HG02623 (cell line): ENCODE data around the gene PDSS2.
"Not testable (repeated sequence)": the region's sequence is repeated elsewhere in the genome, so short reads cannot be mapped to it uniquely, and the experiment has no call there.

Source experiments
- ATAC-seq: cut with Tn5 transposase; IDR thresholded peaks from one replicate; pipeline ENCODE4 v1.9.1; 2021; ENCODE audit warnings: moderate library complexity; ENCODE audit not compliant: unreplicated experiment

The PDSS2 gene

DNA sequence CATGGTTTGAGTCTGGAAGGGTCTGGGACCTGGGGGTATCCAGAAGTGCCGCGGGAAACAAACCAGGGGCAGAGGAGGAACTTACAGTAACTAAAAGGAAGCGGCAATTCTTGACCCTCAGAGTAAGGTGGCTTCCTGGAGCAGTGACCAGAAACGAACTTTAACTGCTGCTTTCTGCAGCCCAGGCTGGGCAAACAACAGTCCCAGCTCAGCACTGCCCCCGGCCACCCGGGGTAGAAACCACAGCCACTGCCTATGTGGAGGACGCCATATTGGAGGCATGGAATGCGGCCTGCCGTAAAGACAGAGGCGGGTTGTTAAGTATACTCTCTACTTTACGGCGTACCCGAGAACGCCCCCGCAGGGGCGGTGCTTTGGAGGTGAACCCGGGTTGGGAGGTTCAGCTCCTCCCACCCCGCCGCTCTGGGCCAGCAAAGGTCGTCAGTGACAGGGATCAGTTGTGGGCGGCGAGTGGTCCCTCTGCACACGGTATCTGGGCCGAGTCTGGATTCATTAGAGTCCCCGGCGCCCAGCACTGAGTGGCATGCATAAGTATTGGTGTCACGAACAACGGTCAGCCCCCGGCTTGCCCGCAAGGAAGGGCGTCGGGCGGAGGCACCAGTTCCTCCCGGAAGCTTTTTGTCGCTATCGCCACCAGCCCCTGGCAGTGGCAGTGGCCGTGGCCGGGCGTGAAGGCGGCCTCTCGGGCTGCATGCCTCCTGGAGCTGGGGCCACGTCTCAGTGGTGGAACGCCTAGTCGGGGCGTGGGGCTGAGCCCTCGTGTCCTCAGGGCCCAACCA is at the start of gene PDSS2:
TSS of gene PDSS2 (minus strand) at position 282 of the 800 bp plus-strand sequence. CDS start at position 3, 279 bp downstream.
- ATAC-seq: peak; percentile 91

- ATAC-seq: no peak
Measured at GRCh38 chr6:107506145-107506544, 46.8 kb upstream of the PDSS2 start.

- no peak for ATAC-seq
Measured at GRCh38 chr6:107504270-107505026, 45.1 kb upstream of the PDSS2 start.

DNA sequence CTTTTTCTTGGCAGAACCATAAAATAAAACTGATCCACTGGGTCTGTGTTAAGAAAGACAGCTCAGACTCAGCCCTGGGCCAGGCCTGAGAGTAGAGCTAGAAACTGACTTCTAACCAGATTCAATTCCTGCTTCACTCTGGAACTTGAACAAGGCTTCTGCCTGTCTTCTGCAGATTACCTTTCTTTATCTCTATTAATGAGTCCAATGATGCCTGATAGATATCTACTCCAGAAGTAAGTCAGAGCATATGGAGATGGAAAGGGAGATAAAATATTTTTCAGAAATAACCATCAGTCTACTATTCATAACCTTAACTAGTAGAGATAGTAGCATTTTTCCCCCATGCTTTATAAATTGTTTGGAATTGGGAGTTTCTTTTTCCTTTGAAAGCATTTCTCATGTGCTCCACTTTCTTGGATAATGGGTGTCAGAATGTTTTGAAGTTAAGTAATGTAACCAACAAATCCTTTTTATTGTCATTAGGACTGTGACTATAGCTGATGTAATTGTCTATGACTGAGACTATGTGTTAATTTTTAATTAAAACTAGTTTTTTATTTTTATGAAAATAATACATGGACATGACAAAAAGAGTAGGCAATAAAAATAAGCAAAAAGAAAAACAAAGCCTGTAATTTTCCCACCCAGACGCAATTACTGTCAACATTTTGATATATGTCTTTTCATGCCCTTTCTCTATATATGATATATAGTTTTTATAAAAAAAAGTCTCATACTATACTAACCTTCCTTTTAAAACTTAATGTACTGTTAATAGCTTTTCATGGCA is 37.7 kb upstream of the PDSS2 start:
- ATAC-seq: no peak

- ATAC-seq: no peak
Measured at GRCh38 chr6:107495971-107496370, 36.6 kb upstream of the PDSS2 start.

- ATAC-seq: no peak
Measured at GRCh38 chr6:107495196-107495643, 35.9 kb upstream of the PDSS2 start.

GRCh38 chr6:107493158-107494057 is 34.0 kb upstream of the PDSS2 start:
- no peak for ATAC-seq

DNA sequence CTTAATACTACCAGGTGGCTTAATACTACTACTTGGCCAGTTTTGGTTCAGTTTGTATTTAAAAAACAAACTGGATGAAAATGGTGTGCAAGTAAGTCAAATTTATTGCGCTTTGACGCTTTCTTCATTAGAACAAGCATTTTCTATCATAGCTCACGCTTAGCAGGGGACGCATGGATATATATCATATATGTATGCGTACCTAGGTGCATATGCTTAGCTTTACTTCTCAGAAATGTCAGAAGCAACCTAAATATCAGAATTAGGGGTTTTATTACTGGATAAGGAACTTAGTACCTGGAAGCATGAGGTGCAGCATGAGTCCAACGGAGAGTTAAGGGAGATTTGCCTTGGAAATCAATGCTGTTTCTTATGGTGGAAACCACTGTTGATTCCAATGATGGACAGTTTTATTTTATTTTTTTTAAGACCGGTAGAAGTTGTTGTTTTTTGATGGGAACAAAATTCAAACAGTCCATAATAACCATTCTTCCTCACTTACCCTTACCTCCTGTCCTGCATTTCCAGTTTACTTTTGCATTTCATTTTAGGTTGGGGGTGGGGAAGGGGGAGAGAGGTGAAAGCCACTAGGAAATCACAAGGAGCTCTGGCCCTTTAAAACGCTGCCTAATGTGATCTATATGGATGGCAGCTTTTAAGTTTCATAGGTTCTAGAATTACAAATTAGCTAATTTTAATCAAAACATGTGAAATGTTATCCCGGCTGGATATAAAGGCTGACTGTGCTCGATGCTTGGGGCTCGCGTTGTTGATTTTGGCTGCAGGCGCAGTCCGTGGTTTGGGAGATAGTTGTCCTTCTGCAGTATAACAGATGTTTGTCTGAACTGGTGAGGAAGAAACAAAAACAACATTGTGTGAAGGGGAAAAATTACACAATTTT is 32.6 kb upstream of the PDSS2 start:
- no peak for ATAC-seq

DNA sequence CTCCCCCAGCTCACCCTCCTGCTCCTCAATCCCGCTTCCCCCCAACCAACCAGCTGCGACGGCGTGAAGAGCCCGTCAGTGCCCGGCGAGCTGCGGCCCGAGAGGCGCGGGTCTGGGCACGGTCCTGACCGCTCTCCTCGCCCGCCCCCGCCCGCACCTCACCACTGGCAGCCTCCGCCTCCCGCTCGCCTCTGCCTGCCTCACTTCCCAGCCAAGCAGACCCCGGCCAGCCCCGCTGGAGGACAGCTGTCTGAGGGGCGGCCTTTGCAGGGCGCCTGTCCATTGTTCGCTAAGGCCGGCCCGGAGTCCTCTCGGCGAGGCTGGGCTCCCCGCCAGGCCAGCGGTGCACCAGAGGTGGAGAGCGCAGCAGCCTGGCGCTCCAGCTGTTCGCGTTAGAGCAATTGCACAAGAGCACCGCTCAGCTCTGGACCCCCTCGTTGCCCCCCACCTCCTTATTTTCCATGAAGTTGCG is 31.8 kb upstream of the PDSS2 start:
- ATAC-seq: no peak

GRCh38 chr6:107490566-107491137 is 31.3 kb upstream of the PDSS2 start:
- ATAC-seq: no peak

DNA sequence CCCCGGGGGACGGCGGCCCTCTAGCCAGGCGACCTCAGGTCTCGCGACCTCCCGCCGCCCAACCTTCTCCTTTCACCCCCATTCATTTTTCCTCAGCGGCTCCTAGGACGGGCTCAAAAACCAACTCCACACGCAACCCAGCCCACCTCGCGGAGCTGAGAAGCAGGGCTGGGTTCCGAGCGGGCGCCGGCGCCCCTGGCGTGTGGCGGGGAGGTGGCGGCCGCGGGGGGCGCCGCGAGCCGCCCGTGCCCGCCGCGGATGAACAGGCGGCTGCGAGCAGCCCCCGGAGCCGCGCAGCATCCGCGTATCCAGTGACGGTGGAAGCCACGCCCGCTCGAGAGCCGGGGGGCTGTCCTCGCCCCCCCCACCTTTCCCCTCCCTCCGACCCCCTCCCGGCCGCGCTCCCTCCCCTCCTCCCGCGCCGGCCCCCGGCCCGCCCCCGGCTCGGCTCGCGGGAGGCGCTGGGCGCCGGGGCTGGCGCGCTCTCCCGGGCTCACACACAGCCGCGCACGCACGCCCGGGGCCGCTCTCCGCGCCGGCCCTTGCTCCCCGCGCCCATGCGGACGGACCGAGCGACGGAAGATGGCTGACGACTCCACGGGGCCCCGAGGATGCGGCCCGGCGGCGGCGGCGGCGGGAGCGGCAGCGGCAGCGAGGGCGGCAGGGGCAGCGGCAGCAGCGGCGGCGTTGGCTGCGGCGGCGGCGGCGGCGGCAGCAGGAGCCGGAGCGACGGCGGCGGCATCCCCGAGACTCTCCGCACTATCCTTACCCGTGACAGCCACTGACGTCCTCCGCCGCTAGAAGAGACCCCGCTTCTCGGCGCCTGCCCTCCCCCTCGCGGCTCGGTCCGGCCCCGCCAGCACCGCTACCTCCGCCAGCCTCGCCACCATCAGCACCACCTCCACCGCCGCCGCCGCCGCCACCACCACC is 30.5 kb upstream of the PDSS2 start, which contains the start of gene SOBP:
TSS of gene SOBP (plus strand) at position 482 of the 930 bp plus-strand sequence. CDS start 500 bp downstream, outside the sequence.
- ATAC-seq: peak; percentile 40

DNA sequence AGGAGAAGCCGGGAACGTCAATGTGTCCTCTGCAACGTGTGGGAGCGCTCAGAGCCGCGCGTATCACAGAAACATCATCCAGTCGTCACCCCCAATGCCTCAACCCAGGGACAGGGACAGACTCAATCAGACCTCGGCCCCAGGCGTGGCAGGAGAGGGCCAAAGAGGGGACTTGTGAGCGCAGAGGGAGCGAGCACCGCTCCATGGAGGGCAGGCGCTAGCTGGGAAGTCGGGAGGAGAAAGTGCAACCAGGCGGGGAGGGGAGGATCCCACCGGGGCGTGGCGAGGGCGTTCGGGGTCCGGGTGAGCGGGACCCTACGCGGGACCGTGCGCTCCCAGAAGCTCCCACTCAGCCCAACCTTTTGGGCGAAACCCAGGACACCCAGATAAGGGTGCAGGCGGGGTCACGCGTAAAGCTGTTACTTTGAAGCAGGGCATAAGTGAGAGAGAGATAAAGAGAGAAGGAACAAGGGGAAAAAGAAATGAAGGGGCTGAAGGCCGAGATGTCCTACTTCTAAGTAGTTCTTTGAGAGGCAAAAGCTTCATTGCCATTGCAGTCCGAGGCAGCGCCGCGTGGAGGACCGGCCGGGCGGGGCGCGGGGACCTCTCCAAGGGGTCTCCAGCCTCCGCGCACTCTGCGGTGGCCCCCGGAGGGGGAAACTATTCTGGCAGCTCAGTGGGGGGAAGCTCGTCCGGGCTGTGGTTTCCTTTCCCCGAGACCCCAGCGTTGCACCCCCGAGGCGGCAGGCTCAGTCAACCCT is 29.7 kb upstream of the PDSS2 start:
- ATAC-seq: no peak

DNA sequence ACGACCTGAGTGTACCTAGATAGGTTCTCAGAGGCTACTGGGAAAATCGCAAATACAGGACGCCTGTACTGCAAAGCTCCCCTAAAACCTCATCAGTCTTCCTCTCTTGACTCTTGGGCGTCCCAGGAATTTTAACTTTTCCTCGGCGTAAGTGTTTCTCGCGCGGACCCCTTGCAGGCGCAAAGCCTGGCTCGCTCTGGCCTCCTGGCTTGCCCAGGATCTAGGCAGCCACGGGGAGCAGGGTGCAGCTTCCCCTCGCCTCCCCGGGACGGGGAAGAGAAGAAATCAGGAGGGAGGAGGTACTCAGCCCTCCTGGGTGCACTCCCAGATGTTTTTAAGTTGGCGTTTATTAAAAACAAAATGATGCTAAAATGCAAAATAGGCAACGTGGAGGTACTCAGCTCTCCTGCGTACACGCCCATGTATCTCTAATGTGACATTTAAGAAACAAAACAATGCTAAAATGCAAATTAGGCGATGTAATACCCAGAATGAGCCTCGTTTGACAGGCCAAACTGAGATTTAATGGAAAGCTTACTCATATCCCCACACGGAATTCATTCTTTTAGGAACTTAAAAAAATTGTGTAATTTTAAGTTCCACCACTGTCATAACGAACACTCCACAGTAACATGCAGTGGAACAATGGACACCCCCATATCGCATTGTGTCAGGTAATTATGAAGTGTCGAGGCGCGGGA is 29.0 kb upstream of the PDSS2 start:
- ATAC-seq: no peak

DNA sequence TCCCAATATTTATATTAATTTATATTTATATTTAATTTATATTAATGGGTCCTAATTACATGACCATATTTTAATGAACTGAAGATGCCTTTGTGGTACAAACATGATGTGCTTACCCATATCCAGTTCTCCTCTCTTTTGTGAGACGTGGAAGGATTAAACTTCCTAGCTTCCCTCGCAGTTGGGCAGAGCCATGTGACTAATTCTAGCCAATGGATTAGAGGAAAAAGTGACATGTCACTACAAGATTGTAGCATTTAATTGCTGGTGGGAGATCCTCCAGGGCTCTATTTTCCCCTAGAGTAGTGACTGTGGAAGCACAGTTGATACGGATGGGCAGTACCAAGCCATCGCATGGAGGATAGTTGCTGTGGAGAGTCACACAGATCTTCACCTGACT is 25.8 kb upstream of the PDSS2 start:
- no peak for ATAC-seq

GRCh38 chr6:107479089-107479690 is 19.8 kb upstream of the PDSS2 start:
- no peak for ATAC-seq

DNA sequence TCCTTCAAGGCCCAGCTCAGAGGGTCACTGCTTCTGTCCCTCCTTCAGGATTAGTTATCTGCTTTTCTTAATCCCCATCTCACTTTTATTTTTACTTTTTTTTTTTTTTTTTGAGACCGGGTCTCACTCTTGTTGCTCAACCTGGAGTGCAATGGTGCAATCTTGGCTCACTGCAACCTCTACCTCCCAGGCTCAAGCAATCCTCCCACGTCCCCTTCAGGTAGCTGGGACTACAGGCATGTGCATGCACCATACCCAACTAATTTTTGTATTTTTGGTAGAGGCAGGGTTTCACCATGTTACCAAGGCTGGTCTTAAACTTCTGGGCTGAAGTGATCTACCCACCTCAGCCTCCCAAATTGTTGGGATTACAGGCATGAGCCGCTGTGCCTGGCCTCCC is 16.5 kb upstream of the PDSS2 start:
- not testable (repeated sequence) for ATAC-seq
